HepG2 (cell line): ENCODE results near the gene ACTR3. TPM values are rescaled to one million over a fixed set of nuclear protein-coding genes. Genes with fewer than 3 reads are reported as not detected.

Experiments used
- AHR ChIP-seq: IDR thresholded peaks from 2 replicates; pipeline ENCODE4 v1.6.1; 2018; ENCODE audit warnings: missing genetic modification reagents, missing compliant biosample characterization
- AKAP8 ChIP-seq: sonication (generic); formaldehyde crosslinking; IDR thresholded peaks from 2 replicates; pipeline ENCODE4 v1.5.1; 2020; ENCODE audit warnings: mild to moderate bottlenecking, missing genetic modification reagents
- ARNT ChIP-seq: fragments of 450-650 bp; IDR thresholded peaks from 2 replicates; pipeline ENCODE4 v1.6.1; 2017
- ATAD3A ChIP-seq: sonication (generic); formaldehyde crosslinking; IDR thresholded peaks from 2 replicates; pipeline ENCODE4 v1.4.0; 2020; ENCODE audit warnings: missing genetic modification reagents
- FOSL1 ChIP-seq: sonication (generic); formaldehyde crosslinking; IDR thresholded peaks from 2 replicates; pipeline ENCODE4 v1.9.0; 2021; ENCODE audit warnings: missing genetic modification reagents, borderline replicate concordance
- HMG20A ChIP-seq: IDR thresholded peaks from 2 replicates; pipeline ENCODE4 v1.6.1; 2016; ENCODE audit warnings: borderline replicate concordance
- HNF1B ChIP-seq: sonication (generic); formaldehyde crosslinking; IDR thresholded peaks from 2 replicates; pipeline ENCODE4 v1.5.1; 2020; ENCODE audit warnings: mild to moderate bottlenecking, moderate library complexity, missing genetic modification reagents
- HNF4G ChIP-seq, 2 experiments: sonication (generic) in 1 of 2; formaldehyde crosslinking in 1 of 2; IDR thresholded peaks; 2 replicates each; pipeline versions ENCODE4 v1.4.0 to v1.6.1; 2011 to 2020; ENCODE audit warnings: borderline replicate concordance in 2 of 2, low read depth in 2 of 2, mild to moderate bottlenecking in 2 of 2, low read length in 1 of 2, missing genetic modification reagents in 1 of 2, moderate library complexity in 1 of 2
- IKZF4 ChIP-seq: sonication (generic); formaldehyde crosslinking; IDR thresholded peaks from 2 replicates; pipeline ENCODE4 v1.5.1; 2020; ENCODE audit warnings: borderline replicate concordance, mild to moderate bottlenecking, low read depth, missing genetic modification reagents; ENCODE audit errors: not compliant biosample characterization
- KLF11 ChIP-seq: IDR thresholded peaks from 2 replicates; pipeline ENCODE4 v1.6.1; 2016; ENCODE audit warnings: missing compliant biosample characterization
- KLF15 ChIP-seq: sonication (generic); formaldehyde crosslinking; IDR thresholded peaks from 2 replicates; pipeline ENCODE4 v1.8.1; 2023; ENCODE audit warnings: borderline replicate concordance, mild to moderate bottlenecking, inconsistent platforms, missing genetic modification reagents, mixed read lengths
- MNT ChIP-seq: fragments of 450-650 bp; IDR thresholded peaks from 2 replicates; pipeline ENCODE4 v1.6.1; 2016
- NFE2L2 ChIP-seq: fragments of 150-350 bp; IDR thresholded peaks from 2 replicates; pipeline ENCODE4 v1.6.1; 2014; ENCODE audit warnings: low read length
- NPAS2 ChIP-seq: sonication (generic); formaldehyde crosslinking; IDR thresholded peaks from 2 replicates; pipeline ENCODE4 v1.8.0; 2022; ENCODE audit warnings: mild to moderate bottlenecking, missing genetic modification reagents, borderline replicate concordance
- PHF21A ChIP-seq: sonication (generic); formaldehyde crosslinking; IDR thresholded peaks from 2 replicates; pipeline ENCODE4 v1.5.0; 2020; ENCODE audit warnings: mild to moderate bottlenecking, missing genetic modification reagents
- POLR2AphosphoS2 ChIP-seq: IDR thresholded peaks from 2 replicates; pipeline ENCODE4 v1.6.1; 2011; ENCODE audit warnings: low read depth, low read length, improper control_type of control experiment
- RARG ChIP-seq: sonication (generic); formaldehyde crosslinking; IDR thresholded peaks from 2 replicates; pipeline ENCODE4 v1.4.0; 2020; ENCODE audit warnings: low read depth, mild to moderate bottlenecking, missing genetic modification reagents
- SRSF4 ChIP-seq: fragments of 200-400 bp; formaldehyde crosslinking; IDR thresholded peaks from one replicate; pipeline ENCODE4 v1.6.1; 2018; ENCODE audit warnings: mild to moderate bottlenecking, low read depth, low read length, moderate library complexity; ENCODE audit not compliant: poor library complexity, severe bottlenecking
- TBX3 ChIP-seq: fragments of 450-650 bp; IDR thresholded peaks from 2 replicates; pipeline ENCODE4 v1.6.1; 2017; ENCODE audit warnings: antibody characterized with exemption, mild to moderate bottlenecking, inconsistent platforms, borderline replicate concordance
- THYN1 ChIP-seq: sonication (generic); formaldehyde crosslinking; IDR thresholded peaks from 2 replicates; pipeline ENCODE4 v1.8.1; 2023; ENCODE audit warnings: low read depth, mild to moderate bottlenecking, moderate library complexity, missing genetic modification reagents, borderline replicate concordance
- ZFP36L1 ChIP-seq: sonication (generic); formaldehyde crosslinking; IDR thresholded peaks from 2 replicates; pipeline ENCODE4 v1.8.0; 2022; ENCODE audit warnings: mild to moderate bottlenecking, missing genetic modification reagents, moderate library complexity
- ZKSCAN1 ChIP-seq: fragments of 150-350 bp; IDR thresholded peaks from 2 replicates; pipeline ENCODE4 v1.6.1; 2014; ENCODE audit warnings: low read length
- ZNF136 ChIP-seq: sonication (generic); formaldehyde crosslinking; IDR thresholded peaks from 2 replicates; pipeline ENCODE4 v1.8.1; 2022; ENCODE audit warnings: low read depth, mild to moderate bottlenecking, moderate library complexity, missing genetic modification reagents
- ZNF292 ChIP-seq: sonication (generic); formaldehyde crosslinking; IDR thresholded peaks from 2 replicates; pipeline ENCODE4 v1.8.1; 2022; ENCODE audit warnings: mild to moderate bottlenecking, low read depth, missing genetic modification reagents, borderline replicate concordance
- ZNF343 ChIP-seq: sonication (generic); formaldehyde crosslinking; IDR thresholded peaks from 2 replicates; pipeline ENCODE4 v1.4.0; 2020; ENCODE audit warnings: mild to moderate bottlenecking, missing genetic modification reagents
- ZNF414 ChIP-seq: sonication (generic); formaldehyde crosslinking; IDR thresholded peaks from 2 replicates; pipeline ENCODE4 v1.5.0; 2020; ENCODE audit warnings: missing genetic modification reagents
- ZNF878 ChIP-seq: sonication (generic); formaldehyde crosslinking; IDR thresholded peaks from 2 replicates; pipeline ENCODE4 v1.8.1; 2023; ENCODE audit warnings: mild to moderate bottlenecking, missing genetic modification reagents, moderate library complexity
- polyA plus RNA-seq, 8 experiments: library from polyadenylated mRNA; depleted of rRNA in 3 of 8; stranded (reverse) in 7 of 8; unstranded in 1 of 8; fragments of >200 nt; fragmentation: Illumina TruSeq in 4 of 8; extraction: Trizol in 4 of 8; gene quantifications; 2 replicates each; pipeline versions ENCODE4 v1.2.1 to v1.2.3, GENCODE V29; 2011 to 2016; ENCODE audit warnings: low read depth in 4 of 8, missing spikeins in 1 of 8, mixed read lengths in 1 of 8; ENCODE audit not compliant: insufficient read depth in 1 of 8
- total RNA-seq, 5 experiments: library from RNA; depleted of rRNA; stranded (reverse); fragments of >200 nt; fragmentation: Illumina TruSeq; extraction: Trizol; gene quantifications; 2 replicates each; pipeline ENCODE4 v1.2.3, GENCODE V29; 2016; ENCODE audit warnings: low read depth in 1 of 5

The ACTR3 gene
- total and polyA plus RNA-seq, 2 of the 13 experiments (the other 11 are each of a cell fraction or from before 2014, with no cell fraction given) = 123 to 225 TPM

- TF ChIP-seq RARG (CRISPR knock-in tag) (no peak), PHF21A (CRISPR knock-in tag) (peak; percentile 83), KLF15 (CRISPR knock-in tag) (peak; percentile 82; the same call in 1 of the 2 replicates), ZFP36L1 (CRISPR knock-in tag) (peak; percentile 99), NFE2L2 (peak; percentile 10; the same call in 1 of the 2 replicates), HNF1B (CRISPR knock-in tag) (peak; percentile 98), HMG20A (CRISPR knock-in tag) (peak; percentile 63), ZKSCAN1 (peak; percentile 48; the same call in 1 of the 2 replicates), ATAD3A (no peak), ARNT (no peak), THYN1 (CRISPR knock-in tag) (no peak), IKZF4 (peak; percentile 69), SRSF4 (no peak), ZNF343 (CRISPR knock-in tag) (peak; percentile 54; the same call in 1 of the 2 replicates), MNT (peak; percentile 59), FOSL1 (CRISPR knock-in tag) (no peak), HNF4G (IDR thresholded peaks at IDR 0.05; ENCODE audit: borderline replicate concordance, low read depth, low read length) (no peak), HNF4G (CRISPR knock-in tag; IDR thresholded peaks at IDR 0.05; ENCODE audit: borderline replicate concordance, low read depth) (no peak), AHR (CRISPR knock-in tag) (peak; percentile 91), TBX3 (no peak; the same call in 1 of the 2 replicates), ZNF292 (CRISPR knock-in tag) (0 out of 2 replicates have a peak, but pooled peaks have one; percentile 22), ZNF136 (CRISPR knock-in tag) (peak; percentile 35; the same call in 1 of the 2 replicates), ZNF878 (peak; percentile 96), ZNF414 (peak; percentile 54; the same call in 1 of the 2 replicates), NPAS2 (CRISPR knock-in tag) (no peak), KLF11 (CRISPR knock-in tag) (peak; percentile 98), POLR2AphosphoS2 (no peak), AKAP8 (CRISPR knock-in tag) (no peak; the same call in 1 of the 2 replicates)
Observed at GRCh38 chr2:113889471-113890252, at the start of gene ACTR3 (continued).
